Type B pancreatic cell (in vitro differentiated cells): ENCODE results near the gene ERC2. TPM values are rescaled to one million over a fixed set of nuclear protein-coding genes. Genes with fewer than 3 reads are reported as not detected.

Experiments used
- DNase-seq: peaks from one replicate; pipeline ENCODE4 v3.0.0; 2021; ENCODE audit warnings: mixed read lengths; ENCODE audit not compliant: unreplicated experiment; ENCODE audit errors: extremely low spot score
- H3K27ac Mint-ChIP-seq: 2 replicates; pipeline ENCODE4 v1.8.0; 2021; ENCODE audit warnings: mild to moderate bottlenecking, mixed read lengths
- H3K27me3 Mint-ChIP-seq: 2 replicates; pipeline ENCODE4 v1.8.0; 2021; ENCODE audit warnings: mixed read lengths
- H3K36me3 Mint-ChIP-seq: 2 replicates; pipeline ENCODE4 v1.8.0; 2021; ENCODE audit warnings: mixed read lengths
- H3K4me1 Mint-ChIP-seq: one replicate; pipeline ENCODE4 v1.8.0; 2021; ENCODE audit warnings: mixed read lengths; ENCODE audit not compliant: unreplicated experiment
- H3K4me3 Mint-ChIP-seq: 2 replicates; pipeline ENCODE4 v1.8.0; 2021; ENCODE audit warnings: mild to moderate bottlenecking, mixed read lengths
- H3K9me3 Mint-ChIP-seq: 2 replicates; pipeline ENCODE4 v1.8.0; 2021; ENCODE audit warnings: mixed read lengths
- total RNA-seq: library from RNA; stranded (reverse); gene quantifications from 2 replicates; pipeline ENCODE4 v1.2.1, GENCODE V29; 2021; ENCODE audit warnings: low replicate concordance
- TF ChIP-seq, protein P1 (sequence below): fragments of 200-600 bp; sonication (generic); conservative IDR thresholded peaks from 2 replicates; pipeline ENCODE4 v1.5.0; 2021; ENCODE audit warnings: antibody characterized with exemption, mild to moderate bottlenecking

ERC2 gene
- total RNA-seq, 1 donor from 2014 or later: 6.1 TPM

DNA sequence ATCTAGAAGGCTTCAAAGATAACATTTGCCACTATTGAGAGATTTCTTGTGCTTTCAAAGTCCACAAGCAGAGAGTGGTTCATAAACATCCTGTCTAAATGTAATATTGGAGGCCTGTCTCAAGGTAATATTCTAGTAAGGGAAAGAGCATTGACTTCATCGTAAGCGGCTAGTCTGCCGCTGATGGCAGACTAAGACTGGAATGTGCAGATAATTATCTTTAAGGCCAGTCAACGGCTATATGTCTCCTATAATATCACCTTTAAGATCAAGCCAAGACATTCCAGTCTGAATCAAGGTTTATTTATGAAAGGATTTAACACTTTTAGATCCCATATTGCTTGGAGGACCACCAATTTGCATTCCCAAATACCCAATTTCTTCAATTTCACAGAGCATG lies 557.0 kb downstream of the ERC2 start:
- no peaks in the 10 kb centered on the region for H3K9me3 Mint-ChIP-seq
- no peak overlapping the region for H3K27ac Mint-ChIP-seq
- peaks cover 4% of the 10 kb centered on the region for H3K4me1 Mint-ChIP-seq
- TF ChIP-seq, protein P1, sequence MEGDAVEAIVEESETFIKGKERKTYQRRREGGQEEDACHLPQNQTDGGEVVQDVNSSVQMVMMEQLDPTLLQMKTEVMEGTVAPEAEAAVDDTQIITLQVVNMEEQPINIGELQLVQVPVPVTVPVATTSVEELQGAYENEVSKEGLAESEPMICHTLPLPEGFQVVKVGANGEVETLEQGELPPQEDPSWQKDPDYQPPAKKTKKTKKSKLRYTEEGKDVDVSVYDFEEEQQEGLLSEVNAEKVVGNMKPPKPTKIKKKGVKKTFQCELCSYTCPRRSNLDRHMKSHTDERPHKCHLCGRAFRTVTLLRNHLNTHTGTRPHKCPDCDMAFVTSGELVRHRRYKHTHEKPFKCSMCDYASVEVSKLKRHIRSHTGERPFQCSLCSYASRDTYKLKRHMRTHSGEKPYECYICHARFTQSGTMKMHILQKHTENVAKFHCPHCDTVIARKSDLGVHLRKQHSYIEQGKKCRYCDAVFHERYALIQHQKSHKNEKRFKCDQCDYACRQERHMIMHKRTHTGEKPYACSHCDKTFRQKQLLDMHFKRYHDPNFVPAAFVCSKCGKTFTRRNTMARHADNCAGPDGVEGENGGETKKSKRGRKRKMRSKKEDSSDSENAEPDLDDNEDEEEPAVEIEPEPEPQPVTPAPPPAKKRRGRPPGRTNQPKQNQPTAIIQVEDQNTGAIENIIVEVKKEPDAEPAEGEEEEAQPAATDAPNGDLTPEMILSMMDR: no peak
- no peak for DNase-seq
- H3K27me3 Mint-ChIP-seq: peaks cover 10% of the 10 kb centered on the region
- no peaks in the 10 kb centered on the region for H3K36me3 Mint-ChIP-seq
- no peak overlapping the region for H3K4me3 Mint-ChIP-seq

DNA sequence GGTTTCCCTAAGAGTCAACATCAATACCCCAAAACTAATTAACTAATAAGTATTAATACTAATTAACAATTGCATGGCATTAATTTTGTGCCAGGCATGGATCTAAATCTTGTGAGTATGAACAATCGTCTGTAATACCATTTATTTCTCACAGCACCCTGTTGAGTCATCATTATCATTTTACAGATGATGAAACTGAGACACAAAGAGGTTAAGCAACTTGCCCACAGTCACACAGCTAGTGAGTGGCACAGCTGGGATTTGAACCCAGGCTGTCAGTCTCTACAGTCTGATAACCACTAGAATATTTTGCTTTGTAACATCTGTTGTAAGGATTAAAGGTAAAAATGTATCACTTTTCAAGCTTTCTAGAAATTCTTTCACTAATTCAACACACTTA lies 557.7 kb downstream of the ERC2 start:
- peaks cover 10% of the 10 kb centered on the region for H3K27me3 Mint-ChIP-seq
- no peaks in the 10 kb centered on the region for H3K36me3 Mint-ChIP-seq
- no peak overlapping the region for H3K4me3 Mint-ChIP-seq
- TF ChIP-seq, protein P1: no peak
- DNase-seq: no peak
- peaks cover 4% of the 10 kb centered on the region for H3K4me1 Mint-ChIP-seq
- H3K27ac Mint-ChIP-seq: no peak overlapping the region
- H3K9me3 Mint-ChIP-seq: no peaks in the 10 kb centered on the region

DNA sequence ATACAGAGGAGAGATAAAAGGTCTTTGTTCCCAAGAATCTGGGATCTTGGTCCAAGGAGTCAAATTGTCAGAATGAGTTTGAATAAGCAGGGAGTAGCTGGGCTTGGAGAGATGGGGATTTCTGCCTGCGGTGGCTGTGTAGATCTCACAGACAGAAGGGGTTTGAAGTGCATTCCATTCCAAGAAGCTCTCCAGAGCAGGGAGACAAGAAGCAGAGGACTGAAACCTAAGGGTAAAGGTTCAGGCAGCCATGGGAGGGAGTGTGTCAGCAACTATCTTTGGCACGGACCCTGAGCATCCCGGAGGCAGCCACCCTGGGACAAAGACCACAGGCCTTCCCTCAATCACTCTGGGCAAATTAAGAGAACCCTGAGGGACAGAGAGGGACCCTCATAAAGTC lies 558.9 kb downstream of the ERC2 start:
- Mint-ChIP-seq H3K27me3 (peaks cover 12% of the 10 kb centered on the region), H3K9me3 (no peaks in the 10 kb centered on the region), H3K4me3 (no peak overlapping the region), H3K27ac (no peak overlapping the region), H3K4me1 (peaks cover 7% of the 10 kb centered on the region), H3K36me3 (no peaks in the 10 kb centered on the region)
- TF ChIP-seq, protein P1: no peak
- DNase-seq: no peak

DNA sequence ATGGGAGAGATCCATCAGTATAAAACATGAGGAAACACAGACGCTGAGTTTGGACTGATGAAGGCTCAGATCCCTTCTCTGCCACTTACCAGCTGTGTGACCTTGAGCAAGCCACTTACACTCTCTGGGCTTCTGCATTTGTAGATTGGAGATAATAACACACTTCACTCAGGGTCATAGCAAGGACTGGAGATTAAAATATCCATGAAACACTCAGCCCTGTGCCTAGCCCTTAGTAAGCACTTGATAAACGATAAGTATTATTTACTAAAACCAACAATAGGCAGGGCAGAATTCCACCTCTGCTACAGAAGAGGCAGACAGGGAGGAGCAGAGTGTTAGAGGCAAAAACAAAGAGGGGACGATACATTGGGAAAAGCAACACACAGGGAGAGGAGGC lies 560.7 kb downstream of the ERC2 start:
- H3K27me3 Mint-ChIP-seq: peaks cover 17% of the 10 kb centered on the region
- DNase-seq: no peak
- no peaks in the 10 kb centered on the region for H3K36me3 Mint-ChIP-seq
- TF ChIP-seq, protein P1: no peak
- no peaks in the 10 kb centered on the region for H3K9me3 Mint-ChIP-seq
- H3K4me3 Mint-ChIP-seq: no peak overlapping the region
- H3K27ac Mint-ChIP-seq: no peak overlapping the region
- peaks cover 15% of the 10 kb centered on the region for H3K4me1 Mint-ChIP-seq

DNA sequence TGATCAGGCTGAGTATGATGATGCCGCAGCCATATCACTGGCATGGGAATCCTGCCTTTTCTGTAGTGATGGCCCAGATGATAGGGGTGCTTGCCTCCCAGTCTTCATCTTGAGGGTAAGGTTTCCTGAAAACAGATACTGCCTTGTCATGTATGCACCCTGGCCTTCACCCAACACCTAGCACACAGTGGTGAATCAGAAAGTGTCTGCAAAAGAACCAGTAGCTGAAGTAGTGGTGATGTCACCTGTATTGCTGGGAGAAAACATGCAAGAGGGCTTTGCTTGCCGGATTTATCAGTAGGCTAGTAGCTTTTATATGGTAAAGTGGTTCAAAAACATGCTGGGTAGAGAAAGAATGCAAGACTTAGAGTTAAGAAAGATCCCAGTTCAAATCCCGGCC lies 561.4 kb downstream of the ERC2 start:
- no peaks in the 10 kb centered on the region for H3K36me3 Mint-ChIP-seq
- TF ChIP-seq, protein P1: no peak
- H3K9me3 Mint-ChIP-seq: no peaks in the 10 kb centered on the region
- no peak overlapping the region for H3K27ac Mint-ChIP-seq
- peaks cover 22% of the 10 kb centered on the region for H3K4me1 Mint-ChIP-seq
- peaks cover 22% of the 10 kb centered on the region for H3K27me3 Mint-ChIP-seq
- no peak for DNase-seq
- no peak overlapping the region for H3K4me3 Mint-ChIP-seq

DNA sequence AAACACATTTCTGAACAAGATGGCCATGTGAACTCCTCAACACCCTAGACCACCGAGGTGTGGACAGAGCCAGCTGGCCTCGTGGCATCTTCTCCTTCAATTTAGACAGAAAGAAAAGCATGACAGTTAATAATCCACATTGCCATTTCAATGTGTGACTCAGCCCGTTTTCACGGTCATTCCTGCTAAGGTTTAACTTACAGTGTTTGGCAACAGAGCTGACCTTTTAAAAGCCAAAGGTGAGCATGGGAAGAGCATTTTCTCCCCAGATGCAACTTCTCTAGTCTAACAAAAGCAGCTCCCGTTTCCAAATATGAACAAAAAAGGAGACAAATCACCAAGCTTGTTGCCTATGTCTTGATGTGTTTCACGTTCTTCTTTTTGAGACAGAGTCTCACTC lies 563.6 kb downstream of the ERC2 start:
- Mint-ChIP-seq H3K4me3 (no peak overlapping the region), H3K36me3 (no peaks in the 10 kb centered on the region), H3K9me3 (no peaks in the 10 kb centered on the region), H3K4me1 (peaks cover 18% of the 10 kb centered on the region), H3K27ac (no peak overlapping the region), H3K27me3 (peaks cover 25% of the 10 kb centered on the region)
- TF ChIP-seq, protein P1: no peak
- DNase-seq: no peak
